Skeletal muscle satellite cell (primary cell): ENCODE results near the gene EFNA3.
"Not testable (repeated sequence)": the region's sequence is repeated elsewhere in the genome, so short reads cannot be mapped to it uniquely, and the experiment has no call there.

Experiments
- H3K27me3 ChIP-seq: 2 replicates; pipeline ENCODE4 v1.7.0; 2013; ENCODE audit warnings: low read length; ENCODE audit not compliant: control insufficient read depth, insufficient read depth
- H3K36me3 ChIP-seq: 2 replicates; pipeline ENCODE4 v1.7.0; 2013; ENCODE audit warnings: mild to moderate bottlenecking, control low read depth, low read length; ENCODE audit not compliant: insufficient read depth
- H3K4me1 ChIP-seq: 2 replicates; pipeline ENCODE4 v1.7.0; 2013; ENCODE audit warnings: low read length; ENCODE audit not compliant: control insufficient read depth, insufficient read depth
- H3K4me2 ChIP-seq: 2 replicates; pipeline ENCODE4 v1.7.0; 2013; ENCODE audit warnings: mild to moderate bottlenecking, low read length
- H3K4me3 ChIP-seq: 2 replicates; pipeline ENCODE4 v1.7.0; 2013; ENCODE audit warnings: low read length
- H3K9ac ChIP-seq: 2 replicates; pipeline ENCODE4 v1.7.0; 2013; ENCODE audit warnings: mild to moderate bottlenecking, low read depth, low read length, moderate library complexity
- H3K9me3 ChIP-seq: replicated peaks from 2 replicates; pipeline ENCODE4 v1.7.0; 2013; ENCODE audit warnings: mild to moderate bottlenecking, control low read depth, low read length

The EFNA3 gene

GRCh38 chr1:155110826-155111225, 32.2 kb downstream of the EFNA3 start:
- H3K36me3 ChIP-seq, result no peaks in the 10 kb centered on the region
- H3K9me3 ChIP-seq, result no peaks in the 10 kb centered on the region

GRCh38 chr1:155113450-155113980, 34.9 kb downstream of the EFNA3 start:
- no peaks in the 10 kb centered on the region for H3K9me3 ChIP-seq
- no peak overlapping the region for H3K4me3 ChIP-seq
- H3K4me1 ChIP-seq, result no peaks in the 10 kb centered on the region
- H3K9ac ChIP-seq, result no peak overlapping the region
- no peak overlapping the region for H3K4me2 ChIP-seq
- H3K36me3 ChIP-seq, result no peaks in the 10 kb centered on the region
- H3K27me3 ChIP-seq, result peaks cover 45% of the 10 kb centered on the region

More at GRCh38 chr1:155110826-155111225, 32.2 kb downstream of the EFNA3 start:
- Histone ChIP-seq H3K9ac (no peak overlapping the region), H3K4me2 (no peak overlapping the region), H3K4me3 (no peak overlapping the region), H3K27me3 (peaks cover 41% of the 10 kb centered on the region), H3K4me1 (no peaks in the 10 kb centered on the region)

GRCh38 chr1:155116113-155116764, 37.6 kb downstream of the EFNA3 start:
- H3K9ac ChIP-seq, result no peak overlapping the region
- H3K36me3 ChIP-seq, result no peaks in the 10 kb centered on the region
- H3K4me2 ChIP-seq, result no peak overlapping the region
- H3K4me3 ChIP-seq, result no peak overlapping the region
- H3K9me3 ChIP-seq, result no peaks in the 10 kb centered on the region
- H3K27me3 ChIP-seq, result peaks cover 61% of the 10 kb centered on the region
- no peaks in the 10 kb centered on the region for H3K4me1 ChIP-seq

GRCh38 chr1:155117610-155118009, 39.0 kb downstream of the EFNA3 start:
- Histone ChIP-seq H3K4me2 (no peak overlapping the region), H3K4me1 (no peaks in the 10 kb centered on the region), H3K27me3 (peaks cover 65% of the 10 kb centered on the region), H3K36me3 (no peaks in the 10 kb centered on the region), H3K4me3 (no peak overlapping the region), H3K9me3 (no peaks in the 10 kb centered on the region), H3K9ac (no peak overlapping the region)

- not testable (repeated sequence) for H3K36me3 ChIP-seq, H3K9ac ChIP-seq, H3K4me1 ChIP-seq, H3K4me3 ChIP-seq, H3K4me2 ChIP-seq, H3K9me3 ChIP-seq
- H3K27me3 ChIP-seq, result peaks cover 66% of the 10 kb centered on the region
Observed at GRCh38 chr1:155118090-155118489, 39.5 kb downstream of the EFNA3 start.

- Histone ChIP-seq H3K9ac (no peak overlapping the region), H3K27me3 (peaks cover 73% of the 10 kb centered on the region), H3K4me1 (no peaks in the 10 kb centered on the region), H3K4me2 (no peak overlapping the region), H3K9me3 (no peaks in the 10 kb centered on the region), H3K36me3 (no peaks in the 10 kb centered on the region), H3K4me3 (no peak overlapping the region)
Observed at GRCh38 chr1:155120253-155120652, 41.6 kb downstream of the EFNA3 start.

GRCh38 chr1:155121249-155121648, 42.6 kb downstream of the EFNA3 start:
- no peak overlapping the region for H3K4me3 ChIP-seq
- H3K9me3 ChIP-seq, result no peaks in the 10 kb centered on the region
- peaks cover 5% of the 10 kb centered on the region for H3K4me1 ChIP-seq
- H3K27me3 ChIP-seq, result peaks cover 75% of the 10 kb centered on the region
- no peak overlapping the region for H3K9ac ChIP-seq
- no peak overlapping the region for H3K4me2 ChIP-seq
- H3K36me3 ChIP-seq, result no peaks in the 10 kb centered on the region

GRCh38 chr1:155122308-155122707, 43.7 kb downstream of the EFNA3 start:
- peaks cover 15% of the 10 kb centered on the region for H3K4me1 ChIP-seq
- H3K9me3 ChIP-seq, result no peaks in the 10 kb centered on the region
- H3K9ac ChIP-seq, result no peak overlapping the region
- no peak overlapping the region for H3K4me3 ChIP-seq
- peaks cover 78% of the 10 kb centered on the region for H3K27me3 ChIP-seq
- no peak overlapping the region for H3K4me2 ChIP-seq
- H3K36me3 ChIP-seq, result no peaks in the 10 kb centered on the region

- Histone ChIP-seq H3K4me1 (peaks cover 27% of the 10 kb centered on the region), H3K4me3 (no peak overlapping the region), H3K36me3 (no peaks in the 10 kb centered on the region), H3K4me2 (no peak overlapping the region), H3K27me3 (peaks cover 79% of the 10 kb centered on the region), H3K9me3 (no peaks in the 10 kb centered on the region), H3K9ac (no peak overlapping the region)
Observed at GRCh38 chr1:155123801-155124200, 45.2 kb downstream of the EFNA3 start.

- no peak overlapping the region for H3K4me2 ChIP-seq
- peaks cover 80% of the 10 kb centered on the region for H3K27me3 ChIP-seq
- H3K9me3 ChIP-seq, result no peaks in the 10 kb centered on the region
- no peaks in the 10 kb centered on the region for H3K36me3 ChIP-seq
- H3K9ac ChIP-seq, result no peak overlapping the region
- H3K4me1 ChIP-seq, result peaks cover 37% of the 10 kb centered on the region
- no peak overlapping the region for H3K4me3 ChIP-seq
Observed at GRCh38 chr1:155124503-155125463, 46.1 kb downstream of the EFNA3 start.

GRCh38 chr1:155125511-155125945, 46.9 kb downstream of the EFNA3 start:
- peaks cover 40% of the 10 kb centered on the region for H3K4me1 ChIP-seq
- H3K4me2 ChIP-seq, result no peak overlapping the region
- no peak overlapping the region for H3K4me3 ChIP-seq
- peaks cover 76% of the 10 kb centered on the region for H3K27me3 ChIP-seq
- no peak overlapping the region for H3K9ac ChIP-seq
- H3K36me3 ChIP-seq, result no peaks in the 10 kb centered on the region
- no peaks in the 10 kb centered on the region for H3K9me3 ChIP-seq
